K562 (cell line): ENCODE data around the gene CLTRN. TPM values are rescaled to one million over a fixed set of nuclear protein-coding genes. Genes with fewer than 3 reads are reported as not detected.

Source experiments
- ILF3 ChIP-seq: fragments of 450-650 bp; IDR thresholded peaks from 2 replicates; pipeline ENCODE4 v1.6.1; 2018; ENCODE audit warnings: antibody characterized with exemption, mild to moderate bottlenecking, moderate library complexity, borderline replicate concordance
- NFRKB ChIP-seq: fragments of 450-650 bp; IDR thresholded peaks from 2 replicates; pipeline ENCODE4 v1.6.1; 2016; ENCODE audit warnings: low read depth
- PHF21A ChIP-seq: fragments of 450-650 bp; IDR thresholded peaks from 2 replicates; pipeline ENCODE4 v1.6.1; 2017; ENCODE audit warnings: low read depth, borderline replicate concordance
- RHOXF2B ChIP-seq: fragments of 250-450 bp; sonication (Bioruptor Pico); conservative IDR thresholded peaks from 2 replicates; pipeline ENCODE4 v1.5.1; 2021
- SAFB ChIP-seq: fragments of 200-400 bp; formaldehyde crosslinking; IDR thresholded peaks from 2 replicates; pipeline ENCODE4 v1.6.1; 2017; ENCODE audit warnings: low read depth, low read length, borderline replicate concordance
- ZBTB34 ChIP-seq: fragments of 250-450 bp; sonication (Bioruptor Pico); IDR thresholded peaks from 2 replicates; pipeline ENCODE4 v1.8.0; 2021; ENCODE audit warnings: mild to moderate bottlenecking, moderate library complexity
- ZMIZ1 ChIP-seq, 2 experiments: fragments of 150-350 bp in 1 of 2; IDR thresholded peaks; 2 replicates each; pipeline ENCODE4 v1.6.1; 2012 to 2016; ENCODE audit warnings: low read depth in 2 of 2, low read length in 2 of 2, mild to moderate bottlenecking in 1 of 2, moderate library complexity in 1 of 2
- ZNF165 ChIP-seq: fragments of 250-450 bp; sonication (Bioruptor Pico); IDR thresholded peaks from 2 replicates; pipeline ENCODE4 v1.4.0; 2020; ENCODE audit warnings: borderline replicate concordance
- ZNF24 ChIP-seq: fragments of 450-650 bp; IDR thresholded peaks from 2 replicates; pipeline ENCODE4 v1.6.1; 2016
- ZNF318 ChIP-seq, 2 experiments: fragments of 450-650 bp; IDR thresholded peaks; 2 replicates each; pipeline ENCODE4 v1.6.1; 2016; ENCODE audit warnings: mild to moderate bottlenecking in 2 of 2, borderline replicate concordance in 1 of 2, low read depth in 1 of 2, moderate library complexity in 1 of 2
- ZNF655 ChIP-seq: fragments of 250-450 bp; sonication (Bioruptor Pico); IDR thresholded peaks from 2 replicates; pipeline ENCODE4 v1.5.0; 2021
- ZNF696 ChIP-seq: fragments of 250-450 bp; sonication (Bioruptor Pico); conservative IDR thresholded peaks from 2 replicates; pipeline ENCODE4 v1.4.0; 2020; ENCODE audit warnings: mild to moderate bottlenecking, moderate library complexity
- ZSCAN32 ChIP-seq: fragments of 450-650 bp; formaldehyde crosslinking; IDR thresholded peaks from 2 replicates; pipeline ENCODE4 v1.4.0; 2020; ENCODE audit warnings: mild to moderate bottlenecking, moderate library complexity
- polyA plus RNA-seq, 8 experiments: library from polyadenylated mRNA; depleted of rRNA in 4 of 8; stranded (reverse) in 5 of 8; unstranded in 3 of 8; fragments of >200 nt; fragmentation: Nextera tagmentation in 2 of 8; fragmentation: Illumina TruSeq in 1 of 8; extraction: Ambion mirVana in 2 of 8; extraction: Trizol in 1 of 8; gene quantifications; 2 replicates each; pipeline versions ENCODE4 v1.2.1 to v1.2.3, GENCODE V29; 2011 to 2014; ENCODE audit warnings: inconsistent platforms in 1 of 8, missing spikeins in 1 of 8
- total RNA-seq, 7 experiments: library from RNA; depleted of rRNA in 6 of 7; stranded (reverse); fragments of >200 nt in 6 of 7; fragmentation: Illumina TruSeq in 2 of 7; extraction: Trizol in 2 of 7; gene quantifications; 2 replicates each; pipeline versions ENCODE4 v1.2.1 to v1.2.3, GENCODE V29; 2011 to 2021; ENCODE audit warnings: low replicate concordance in 1 of 7

CLTRN gene
- total and polyA plus RNA-seq, 9 of the 15 experiments (the other 6 are each of a cell fraction or from before 2014, with no cell fraction given): 0.11 to 0.36 (median 0.18) TPM; not detected in 2

GRCh38 chrX:15674841-15675489, 10.4 kb upstream of the CLTRN start (continued):
- TF ChIP-seq ZNF165 (CRISPR knock-in tag) (no peak), ZNF24 (peak; percentile 85), NFRKB (peak; percentile 58; the same call in 1 of the 2 replicates), PHF21A (no peak), ZBTB34 (CRISPR knock-in tag) (no peak), SAFB (no peak), ZNF318 (IDR thresholded peaks at IDR 0.05; ENCODE audit: borderline replicate concordance in 1 of 2, low read depth in 1 of 2) (peak in 1 of 2 experiments; percentile 47; a peak in 1 of 4 replicates), ZNF655 (no peak), ZSCAN32 (CRISPR knock-in tag) (no peak), ZNF696 (no peak), RHOXF2B (CRISPR knock-in tag) (no peak), ILF3 (no peak), ZMIZ1 (IDR thresholded peaks at IDR 0.05; ENCODE audit: low read depth in 2 of 2, low read length in 2 of 2) (no peak)
